Smooth muscle cell (in vitro differentiated cells): ENCODE results near the gene GLRX5. TPM values are rescaled to one million over a fixed set of nuclear protein-coding genes. Genes with fewer than 3 reads are reported as not detected.

ENCODE experiments used
- DNase-seq: peaks from one replicate; lab custom pipeline; 2025; ENCODE audit not compliant: unreplicated experiment; lab: John Stamatoyannopoulos, UW
- H2AFZ ChIP-seq: fragments of 200-600 bp; sonication (generic); 2 replicates; pipeline ENCODE4 v1.6.0; 2016; ENCODE audit warnings: antibody characterized with exemption, low read depth, mild to moderate bottlenecking
- H3F3A ChIP-seq: fragments of 200-600 bp; sonication (generic); 2 replicates; pipeline ENCODE4 v1.6.0; 2017; ENCODE audit warnings: antibody characterized with exemption, low read depth
- H3K27ac ChIP-seq: fragments of 200-600 bp; sonication (generic); 2 replicates; pipeline ENCODE4 v1.5.1; 2016; ENCODE audit warnings: low read depth, mild to moderate bottlenecking
- H3K27me3 ChIP-seq: fragments of 200-600 bp; sonication (generic); 2 replicates; pipeline ENCODE4 v1.6.1; 2016; ENCODE audit warnings: low read depth, mild to moderate bottlenecking
- H3K36me3 ChIP-seq: fragments of 200-600 bp; sonication (generic); 2 replicates; pipeline ENCODE4 v1.5.1; 2016; ENCODE audit warnings: low read depth
- H3K4me1 ChIP-seq: fragments of 200-600 bp; sonication (generic); 2 replicates; pipeline ENCODE4 v1.5.1; 2016; ENCODE audit warnings: low read depth
- H3K4me2 ChIP-seq: fragments of 200-600 bp; sonication (generic); 2 replicates; pipeline ENCODE4 v1.6.0; 2016; ENCODE audit warnings: mild to moderate bottlenecking
- H3K4me3 ChIP-seq: fragments of 200-600 bp; sonication (generic); 2 replicates; pipeline ENCODE4 v1.5.1; 2016; ENCODE audit warnings: mild to moderate bottlenecking
- H3K79me2 ChIP-seq: fragments of 200-600 bp; sonication (generic); 2 replicates; pipeline ENCODE4 v1.6.0; 2016; ENCODE audit warnings: low read depth, mild to moderate bottlenecking
- H3K9ac ChIP-seq: fragments of 200-600 bp; sonication (generic); 2 replicates; pipeline ENCODE4 v1.6.0; 2016; ENCODE audit warnings: low read depth
- H3K9me3 ChIP-seq: fragments of 200-600 bp; sonication (generic); replicated peaks from 2 replicates; pipeline ENCODE4 v1.5.1; 2016; ENCODE audit warnings: low read depth
- H4K20me1 ChIP-seq: fragments of 200-600 bp; sonication (generic); 2 replicates; pipeline ENCODE4 v1.6.0; 2016; ENCODE audit warnings: low read depth
- WGBS: methylation state at CpG from one replicate; pipeline ENCODE4 v1.1.7; 2016; ENCODE audit warnings: low lambda C conversion rate; 5-methylcytosine and 5-hydroxymethylcytosine counted together
- polyA plus RNA-seq: library from polyadenylated mRNA; unstranded; fragments of >200 nt; fragmentation: Nextera tagmentation; extraction: Ambion mirVana; gene quantifications from 2 replicates; pipeline ENCODE4 v1.2.1, GENCODE V29; 2016
- total RNA-seq: library from RNA; depleted of rRNA; stranded (reverse); fragments of >200 nt; gene quantifications from 2 replicates; pipeline ENCODE4 v1.2.3, GENCODE V29; 2014
- TF ChIP-seq, protein P1 (sequence below): fragments of 200-600 bp; sonication (generic); IDR thresholded peaks from 2 replicates; pipeline ENCODE4 v1.5.1; 2017; ENCODE audit warnings: borderline replicate concordance, mild to moderate bottlenecking, antibody characterized with exemption; ENCODE audit not compliant: insufficient read depth, poor library complexity, severe bottlenecking

GLRX5 gene
- total and polyA plus RNA-seq, 2 experiments from 2014 or later = 42.4 to 79.8 TPM

DNA sequence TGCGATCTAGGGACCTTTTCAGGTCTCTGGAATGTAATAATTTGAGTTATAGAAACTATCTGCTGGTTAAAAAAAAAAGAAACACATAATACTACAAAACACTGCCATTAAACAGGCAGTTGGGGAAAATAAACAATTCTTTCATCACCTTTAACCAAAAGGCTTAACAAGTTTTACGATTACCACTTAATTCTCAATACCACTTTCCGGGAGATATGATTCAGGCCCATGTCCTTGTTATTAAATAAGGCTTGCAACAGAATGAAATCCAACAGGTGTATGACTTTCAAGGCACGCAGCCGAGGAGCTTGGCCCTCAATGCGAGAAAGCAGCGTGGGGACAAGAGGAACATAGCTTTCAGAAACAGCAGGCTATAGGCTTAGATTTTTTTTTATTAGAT, 5.6 kb upstream of the GLRX5 start:
- Histone ChIP-seq H3K27ac (peak overlapping the region; percentile 98), H2AFZ (no peak overlapping the region), H3K4me3 (no peak overlapping the region), H4K20me1 (peaks cover 11% of the 10 kb centered on the region), H3K4me1 (peaks cover 29% of the 10 kb centered on the region), H3K27me3 (no peaks in the 10 kb centered on the region), H3K4me2 (no peak overlapping the region), H3K36me3 (no peaks in the 10 kb centered on the region), H3K9me3 (no peaks in the 10 kb centered on the region), H3F3A (peaks cover 29% of the 10 kb centered on the region), H3K79me2 (peaks cover 61% of the 10 kb centered on the region), H3K9ac (no peak overlapping the region)
- no peak for DNase-seq
- 94% methylated on average over 7 of the region's 7 CpGs for WGBS
- TF ChIP-seq, protein P1, sequence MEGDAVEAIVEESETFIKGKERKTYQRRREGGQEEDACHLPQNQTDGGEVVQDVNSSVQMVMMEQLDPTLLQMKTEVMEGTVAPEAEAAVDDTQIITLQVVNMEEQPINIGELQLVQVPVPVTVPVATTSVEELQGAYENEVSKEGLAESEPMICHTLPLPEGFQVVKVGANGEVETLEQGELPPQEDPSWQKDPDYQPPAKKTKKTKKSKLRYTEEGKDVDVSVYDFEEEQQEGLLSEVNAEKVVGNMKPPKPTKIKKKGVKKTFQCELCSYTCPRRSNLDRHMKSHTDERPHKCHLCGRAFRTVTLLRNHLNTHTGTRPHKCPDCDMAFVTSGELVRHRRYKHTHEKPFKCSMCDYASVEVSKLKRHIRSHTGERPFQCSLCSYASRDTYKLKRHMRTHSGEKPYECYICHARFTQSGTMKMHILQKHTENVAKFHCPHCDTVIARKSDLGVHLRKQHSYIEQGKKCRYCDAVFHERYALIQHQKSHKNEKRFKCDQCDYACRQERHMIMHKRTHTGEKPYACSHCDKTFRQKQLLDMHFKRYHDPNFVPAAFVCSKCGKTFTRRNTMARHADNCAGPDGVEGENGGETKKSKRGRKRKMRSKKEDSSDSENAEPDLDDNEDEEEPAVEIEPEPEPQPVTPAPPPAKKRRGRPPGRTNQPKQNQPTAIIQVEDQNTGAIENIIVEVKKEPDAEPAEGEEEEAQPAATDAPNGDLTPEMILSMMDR = no peak

DNA sequence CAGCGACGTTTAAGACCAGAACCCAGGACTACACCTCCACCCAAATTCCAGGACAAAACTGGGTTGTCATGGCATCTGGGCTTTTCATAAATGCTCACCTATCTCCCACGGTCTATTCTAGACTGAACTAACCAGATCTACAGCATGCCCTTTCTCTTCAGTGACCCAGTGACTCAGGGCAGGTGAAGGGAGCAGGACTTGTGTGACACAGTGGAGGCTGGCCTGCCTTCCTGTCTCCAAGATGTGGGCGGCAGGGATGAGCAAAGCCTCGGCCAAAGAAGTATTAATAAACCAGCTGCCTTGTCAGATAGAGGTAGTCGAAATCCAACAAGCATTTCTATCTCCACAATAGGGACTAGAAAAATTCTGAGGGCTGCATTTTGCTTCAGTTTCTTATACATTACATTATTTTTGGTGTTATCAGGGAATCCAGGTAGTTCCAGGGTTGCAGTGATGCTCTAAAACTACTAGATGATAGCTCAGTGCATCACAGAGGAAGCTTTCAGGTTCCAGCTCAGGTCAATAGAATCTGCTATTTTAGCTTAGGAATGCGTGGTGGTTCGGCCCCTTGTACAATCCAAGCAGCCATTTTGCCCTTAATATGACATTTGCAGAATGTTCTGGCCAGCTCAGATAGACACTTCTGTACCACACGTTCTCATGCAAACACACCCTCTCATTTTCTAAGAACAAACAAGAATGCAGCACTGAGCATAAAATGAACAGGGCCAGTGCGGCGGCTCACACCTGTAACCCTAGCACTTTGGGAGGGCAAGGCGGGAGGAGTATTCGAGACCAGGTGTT, 4.2 kb upstream of the GLRX5 start:
- no peaks in the 10 kb centered on the region for H3K9me3 ChIP-seq
- H3K4me1 ChIP-seq = peaks cover 29% of the 10 kb centered on the region
- H3K79me2 ChIP-seq = peaks cover 67% of the 10 kb centered on the region
- no peaks in the 10 kb centered on the region for H3K27me3 ChIP-seq
- TF ChIP-seq, protein P1 = no peak
- peak overlapping the region; percentile 89 for H3K4me2 ChIP-seq
- peak overlapping the region; percentile 98 for H3K27ac ChIP-seq
- peaks cover 22% of the 10 kb centered on the region for H3F3A ChIP-seq
- no peak for DNase-seq
- H2AFZ ChIP-seq = no peak overlapping the region
- H3K4me3 ChIP-seq = no peak overlapping the region
- H4K20me1 ChIP-seq = peaks cover 15% of the 10 kb centered on the region
- 74% methylated on average over 13 of the region's 13 CpGs for WGBS
- no peaks in the 10 kb centered on the region for H3K36me3 ChIP-seq
- peak overlapping the region; percentile 36 for H3K9ac ChIP-seq

DNA sequence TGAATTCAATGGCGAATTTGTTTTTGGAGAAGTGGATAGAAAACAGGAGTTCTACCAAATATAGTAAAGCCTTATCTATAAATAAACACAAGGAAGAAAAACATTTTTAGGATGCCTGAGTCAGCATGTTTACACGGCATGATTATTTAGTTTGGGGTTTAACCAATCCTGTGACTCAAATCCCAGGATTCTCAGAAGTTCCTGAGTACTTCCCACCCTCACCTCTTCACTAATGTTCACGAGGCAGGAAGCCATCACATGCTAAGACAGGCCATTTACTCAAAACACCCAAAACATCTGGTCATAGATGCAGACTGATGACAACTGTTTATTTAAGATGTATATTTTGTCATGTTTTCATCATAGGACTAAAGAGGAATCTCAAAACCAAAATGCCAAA, 3.4 kb upstream of the GLRX5 start:
- no peak overlapping the region for H3K4me3 ChIP-seq

More for the DNA sequence above, 3.4 kb upstream of the GLRX5 start:
- peaks cover 69% of the 10 kb centered on the region for H3K79me2 ChIP-seq
- peak overlapping the region; percentile 45 for H3K9ac ChIP-seq
- peaks cover 22% of the 10 kb centered on the region for H3F3A ChIP-seq
- H3K27me3 ChIP-seq = no peaks in the 10 kb centered on the region
- H3K4me2 ChIP-seq = peak overlapping the region; percentile 89
- H2AFZ ChIP-seq = no peak overlapping the region
- no peak for DNase-seq
- H3K27ac ChIP-seq = peak overlapping the region; percentile 98
- TF ChIP-seq, protein P1 = no peak
- no peaks in the 10 kb centered on the region for H3K36me3 ChIP-seq
- H3K4me1 ChIP-seq = peaks cover 35% of the 10 kb centered on the region
- peaks cover 23% of the 10 kb centered on the region for H4K20me1 ChIP-seq
- no peaks in the 10 kb centered on the region for H3K9me3 ChIP-seq
- 11% methylated on average over 3 of the region's 3 CpGs for WGBS
